NCI-H226 (cell line): ENCODE measurements around the gene WNT8B.

Source experiments
- DNase-seq: peaks from one replicate; pipeline ENCODE4 v3.0.0-alpha.2; 2015

Gene WNT8B

DNA sequence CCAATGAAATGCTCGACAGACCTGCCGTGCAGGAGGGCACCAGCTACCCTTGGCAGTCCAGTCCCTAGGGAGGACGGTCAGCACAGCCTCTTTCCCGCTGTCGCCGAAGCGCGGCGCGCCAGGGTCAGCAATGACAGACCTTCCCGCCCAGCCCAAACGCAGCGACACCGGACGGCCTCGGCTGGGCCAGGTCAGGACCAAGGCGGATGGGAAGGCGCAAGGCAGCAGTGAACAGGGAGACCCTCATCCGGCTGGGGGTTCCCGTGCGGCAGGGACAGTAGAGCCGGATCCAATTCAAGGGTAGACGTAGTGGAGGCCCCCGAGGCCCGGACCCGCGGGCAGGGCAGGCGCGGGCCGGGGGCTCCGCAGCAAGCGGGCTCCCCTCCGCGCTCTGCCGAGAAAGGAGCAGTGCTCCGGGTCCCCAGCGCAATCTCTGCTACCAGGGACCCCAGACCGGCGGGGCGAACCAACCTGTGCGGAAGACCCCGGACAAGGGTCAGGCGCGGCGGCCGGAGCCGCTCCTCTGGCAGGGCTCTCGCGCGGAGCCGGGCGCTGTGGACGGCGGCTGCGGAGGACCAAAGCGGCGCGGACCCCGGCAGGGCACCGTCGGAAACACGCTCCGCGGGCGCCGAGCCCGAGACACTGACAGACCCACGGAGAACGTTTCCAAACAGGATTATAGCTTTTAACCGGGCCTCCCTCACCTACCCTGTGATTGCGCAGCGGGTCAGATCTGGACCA is 56.7 kb downstream of the WNT8B start, which contains the start of gene SEC31B:
Gene SEC31B (minus strand): TSS at position 551 of the 741 bp plus-strand sequence. CDS start 2,909 bp downstream, outside the sequence.
- no peak for DNase-seq

DNA sequence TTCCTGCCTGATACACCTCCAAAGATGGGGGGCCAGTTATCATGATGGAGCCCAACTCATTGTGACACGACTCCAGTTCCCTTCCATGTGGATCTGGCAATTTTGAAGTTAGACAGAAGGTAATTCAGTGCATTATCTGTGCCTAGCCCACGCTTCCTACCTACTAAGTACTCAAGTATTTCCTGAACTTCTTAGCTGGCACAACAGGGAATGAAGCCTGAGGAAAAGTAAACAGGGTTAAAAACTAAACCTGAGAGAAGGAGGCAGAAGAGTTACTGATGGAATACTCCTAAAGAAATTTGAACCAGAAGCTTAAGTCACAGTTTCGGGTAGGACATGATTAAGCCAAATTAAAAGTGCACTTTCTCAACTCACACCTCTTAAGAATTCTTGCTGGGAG is 58.0 kb downstream of the WNT8B start:
- DNase-seq: peak; percentile 76

DNA sequence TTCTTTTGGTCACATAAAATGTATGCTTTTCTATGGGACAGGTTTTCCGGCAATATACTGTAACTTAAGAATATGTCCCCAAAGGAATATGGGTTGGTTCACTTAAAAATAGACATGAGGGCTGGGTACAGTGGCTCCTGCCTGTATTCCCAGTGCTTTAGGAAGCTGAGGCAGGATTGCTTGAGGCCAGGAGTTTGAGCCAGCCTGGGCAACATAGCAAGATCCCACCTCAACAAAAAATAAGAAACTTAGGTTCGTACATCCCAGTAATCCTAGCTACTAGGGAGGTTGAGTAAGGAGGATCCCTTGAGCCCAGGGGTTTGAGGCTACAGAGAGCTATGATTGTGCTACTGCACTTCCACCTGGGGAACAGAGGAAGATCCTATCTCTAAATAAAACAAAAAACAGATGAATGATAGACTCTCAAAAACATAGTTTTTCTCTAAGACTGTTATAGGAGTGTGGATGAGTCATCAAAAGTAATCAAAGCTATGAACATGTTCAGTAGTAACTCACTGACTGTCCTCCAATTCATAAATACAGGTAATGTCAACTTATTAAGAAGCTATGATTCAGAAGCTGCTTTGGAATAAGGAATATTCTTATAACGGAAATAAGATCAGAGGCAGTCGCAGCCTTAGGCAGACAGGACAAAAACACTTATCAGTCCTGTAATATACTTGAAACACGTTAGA is 59.4 kb downstream of the WNT8B start:
- DNase-seq: no peak

DNA sequence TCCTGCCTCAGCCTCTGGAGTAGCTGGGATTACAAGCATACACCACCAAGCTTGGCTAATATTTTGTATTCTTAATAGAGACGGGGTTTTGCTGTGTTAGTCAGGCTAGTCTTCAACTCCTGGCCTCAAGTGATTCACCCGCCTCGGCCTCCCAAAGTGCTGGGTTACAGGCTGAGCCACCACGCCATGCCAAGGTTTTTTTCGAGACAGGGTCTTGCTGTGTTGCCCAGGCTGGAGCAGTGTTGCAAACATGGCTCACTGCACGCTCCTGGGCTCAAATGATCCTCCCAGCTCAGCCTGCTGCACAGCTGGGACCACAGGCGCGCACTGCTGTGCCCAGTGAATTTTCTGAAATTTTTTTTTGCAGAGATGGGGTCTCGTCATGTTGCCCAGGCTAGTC is 60.1 kb downstream of the WNT8B start:
- DNase-seq: no peak

DNA sequence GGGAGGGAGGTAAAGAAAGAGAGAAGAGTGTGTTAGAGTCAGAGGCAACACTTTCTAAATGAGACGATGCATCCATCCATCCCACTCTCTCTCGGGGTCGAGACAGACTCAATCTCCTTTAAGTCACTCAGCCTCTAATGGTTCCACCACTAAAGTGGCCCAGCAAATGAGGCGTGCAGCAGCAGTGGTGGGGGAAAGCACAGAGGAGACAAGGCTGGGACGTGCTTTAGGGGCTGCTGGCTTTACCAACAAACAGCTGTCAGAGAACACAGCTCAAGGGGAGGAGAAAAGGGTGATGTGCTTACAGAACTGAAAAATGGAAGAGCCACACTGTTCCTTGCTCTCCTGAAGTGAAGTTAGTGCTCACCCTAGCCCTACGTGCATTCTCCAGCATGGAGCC is 61.4 kb downstream of the WNT8B start:
- no peak for DNase-seq

DNA sequence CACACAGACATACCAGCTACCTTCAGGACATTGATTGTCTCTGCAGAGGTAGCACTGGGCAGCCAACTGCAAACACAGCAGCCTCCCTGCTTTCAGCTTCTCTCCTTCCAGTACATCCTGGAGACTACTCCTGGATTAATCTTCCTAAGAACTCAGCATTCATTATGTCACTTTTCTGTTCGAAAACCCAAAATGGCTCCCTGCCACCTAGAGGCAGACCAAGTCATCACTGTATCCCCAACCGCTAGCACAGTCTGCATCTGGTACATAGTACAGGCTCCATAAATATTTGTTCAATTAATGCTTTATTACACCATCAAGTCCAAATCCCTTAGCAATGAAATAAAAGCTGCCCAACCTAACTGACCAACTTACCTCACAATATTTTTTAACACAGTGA is 61.8 kb downstream of the WNT8B start:
- no peak for DNase-seq

DNA sequence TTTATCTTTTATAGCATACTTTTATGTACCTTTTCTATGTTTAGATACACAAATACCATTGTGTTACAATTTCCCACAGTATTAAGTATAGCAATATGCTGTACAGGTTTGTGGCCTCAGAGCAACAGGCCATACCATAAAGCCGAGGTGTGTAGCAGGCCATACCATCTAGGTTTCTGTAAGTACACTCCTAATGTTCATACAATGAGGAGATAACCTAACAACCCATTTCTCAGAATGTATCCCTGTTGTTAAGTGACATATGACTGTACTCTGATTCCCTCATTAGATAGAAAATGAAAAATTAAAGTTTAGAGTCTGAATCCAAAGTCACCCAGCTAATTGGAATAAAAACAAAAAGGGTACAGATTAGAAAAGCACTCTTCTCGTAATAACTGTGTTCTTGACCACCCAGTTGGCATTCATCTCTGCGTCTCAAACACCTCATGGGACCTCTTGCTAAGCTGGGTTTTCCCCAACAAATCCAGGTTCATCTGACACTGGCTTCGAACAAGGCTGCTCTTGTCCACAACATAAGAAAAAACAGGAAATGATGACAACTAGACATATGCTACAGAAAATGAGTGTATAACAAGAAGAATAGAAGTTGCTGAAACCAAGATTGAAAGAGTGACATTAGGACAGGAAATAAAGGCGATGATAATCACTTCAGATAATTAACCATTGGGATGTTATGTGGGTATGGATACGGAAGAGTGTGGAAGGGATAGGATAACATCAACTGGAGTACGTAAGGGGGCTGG is 65.5 kb downstream of the WNT8B start:
- no peak for DNase-seq

DNA sequence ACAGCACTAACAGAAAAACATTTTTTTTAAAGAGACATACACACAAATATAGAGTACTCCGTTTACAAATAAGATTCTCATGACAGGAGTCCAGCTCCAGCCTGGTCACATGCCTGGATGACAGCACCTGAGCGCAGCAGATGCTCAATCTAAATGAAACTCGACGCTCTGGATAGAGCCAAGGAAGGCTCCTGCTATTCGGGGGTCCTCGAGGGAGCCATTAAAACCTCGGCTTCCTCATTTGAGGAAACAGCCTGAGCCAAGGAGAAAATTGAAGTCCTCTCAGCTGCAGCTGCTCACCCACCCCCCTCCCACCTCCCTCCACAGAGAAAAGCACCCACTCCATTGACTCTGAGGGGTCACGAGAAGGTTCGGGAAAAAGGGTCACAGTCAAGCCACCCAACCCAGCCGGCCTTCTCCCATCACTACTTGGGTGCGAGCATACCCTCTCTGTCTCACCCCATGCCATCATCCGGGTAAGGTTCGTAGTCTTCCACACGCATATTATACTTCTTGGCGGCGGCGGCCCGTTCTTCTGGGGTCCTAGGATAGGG is 66.2 kb downstream of the WNT8B start:
- no peak for DNase-seq

DNA sequence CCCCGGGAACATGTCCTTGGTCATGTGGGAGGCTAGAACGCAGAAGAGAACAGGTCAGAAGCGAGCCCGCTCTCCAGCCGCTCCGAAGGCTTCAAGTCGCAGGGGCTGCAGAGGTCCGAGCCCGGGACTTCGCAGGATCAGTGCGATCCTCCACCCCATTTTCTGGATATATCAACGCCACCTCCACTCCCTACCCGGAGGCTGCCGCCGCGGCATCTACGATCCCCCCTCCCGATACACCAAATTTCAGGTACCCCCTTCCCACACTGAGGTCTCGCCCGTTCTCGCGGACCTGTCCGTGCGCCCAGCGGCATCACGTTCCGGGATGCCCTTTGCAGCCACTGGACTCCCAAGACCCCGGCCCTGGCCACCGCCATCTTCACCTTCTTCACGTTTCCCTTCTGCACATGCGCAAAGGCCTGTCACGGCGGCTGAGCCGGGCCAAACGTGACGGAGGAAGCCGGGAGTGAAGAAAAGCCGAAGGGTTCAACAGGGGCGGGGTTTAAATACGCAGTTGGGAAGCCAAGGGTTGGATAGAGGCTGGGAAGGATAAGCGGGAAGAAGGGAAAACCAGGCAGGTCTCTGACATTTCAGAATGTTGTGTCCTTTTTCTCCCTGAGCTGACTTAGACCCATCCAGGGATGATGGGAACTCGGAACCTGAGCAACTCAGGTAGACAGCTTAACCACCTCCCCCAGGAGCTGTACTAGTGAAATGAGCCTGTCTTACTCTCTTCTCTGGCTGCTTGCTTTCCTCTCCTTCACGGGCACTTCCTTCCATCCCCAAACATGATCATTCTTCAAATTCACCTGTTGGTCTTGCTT is 66.9 kb downstream of the WNT8B start, which contains the start of gene NDUFB8:
Gene NDUFB8 (minus strand): TSS at position 397 of the 824 bp plus-strand sequence. CDS start 20 bp downstream, at position 377.
- peak; percentile 79 for DNase-seq

DNA sequence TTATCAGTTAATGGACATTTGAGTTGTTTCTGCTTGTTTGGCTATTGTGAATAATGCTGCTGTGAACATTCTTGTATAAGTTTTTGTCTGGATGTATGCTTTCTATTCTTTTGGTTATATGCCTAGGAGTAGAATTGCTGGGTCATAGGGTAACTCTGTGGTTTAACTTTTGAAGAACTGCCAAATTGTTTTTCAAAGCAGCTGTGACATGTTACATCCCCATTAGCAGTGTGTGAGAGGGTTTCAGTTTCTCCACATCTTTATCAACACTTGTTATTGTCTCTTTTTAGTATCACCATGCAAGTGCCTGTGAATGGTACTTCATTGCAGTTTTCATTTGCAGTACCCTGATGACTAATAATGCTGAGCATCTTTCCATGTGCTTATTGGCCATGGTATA is 69.0 kb downstream of the WNT8B start:
- DNase-seq: no peak
